ENCODE measurements around the gene MAT2B.

DNA sequence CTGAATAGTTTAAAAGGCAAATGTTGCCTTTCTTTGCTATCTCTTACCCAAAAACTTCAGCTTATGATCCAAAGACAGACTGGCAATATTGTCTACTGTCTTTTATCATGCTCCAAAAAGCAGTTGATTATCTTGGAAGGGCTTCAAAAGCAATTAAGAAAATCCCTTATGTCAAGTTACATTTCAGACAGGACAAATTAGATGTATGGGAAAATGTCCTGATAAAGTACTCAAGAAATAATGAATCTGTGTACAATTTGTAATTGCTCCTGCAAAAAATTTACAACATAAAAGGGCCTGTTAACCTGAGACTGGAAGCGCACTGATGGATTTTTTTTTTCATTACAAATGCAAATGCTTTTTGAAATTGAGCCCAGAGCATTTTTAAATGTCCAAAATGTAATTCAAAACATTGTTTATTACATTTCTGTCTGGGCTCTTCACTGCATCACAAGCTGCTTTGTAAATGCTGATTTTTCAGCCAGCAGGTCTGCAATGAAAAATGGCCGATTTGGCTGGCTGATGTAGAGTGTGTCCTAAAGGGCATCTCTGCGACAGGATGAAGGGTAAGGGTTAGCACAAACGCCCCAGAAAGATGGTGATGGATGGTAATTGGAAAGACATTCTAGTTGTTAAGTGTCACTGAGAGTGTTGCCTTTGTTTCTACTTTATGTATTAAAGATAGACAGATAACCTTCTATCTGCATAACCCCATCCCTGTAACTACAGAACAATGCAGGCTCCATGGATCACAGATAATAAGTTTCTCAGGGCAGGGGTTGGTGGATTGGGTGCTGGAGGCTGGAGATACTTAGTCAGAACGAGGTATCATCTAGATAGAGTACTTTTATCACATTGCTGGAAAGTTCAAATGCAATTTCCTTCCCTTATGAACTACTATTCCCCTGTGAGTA is 27.0 kb downstream of the MAT2B start:
- TF ChIP-seq POLR2A (IDR thresholded peaks at IDR 0.05; ENCODE audit: low read depth, low read length) = no peak
- no peak for TF ChIP-seq POLR2AphosphoS5 (IDR thresholded peaks at IDR 0.05; ENCODE audit: low read depth, low read length)
- no peak for TF ChIP-seq SPI1 (IDR thresholded peaks at IDR 0.05; ENCODE audit: low read depth, low read length)
- TF ChIP-seq TAF1 (IDR thresholded peaks at IDR 0.05; ENCODE audit: low read depth, low read length) = no peak
